OCI-LY1 (cell line): ENCODE results near the gene AGAP2.

Experiments used
- H2AFZ ChIP-seq: fragments of 200-600 bp; sonication (generic), shearing (Covaris generic); 2 replicates; pipeline ENCODE4 v1.6.0; 2014; ENCODE audit warnings: antibody characterized with exemption, mild to moderate bottlenecking, low read length
- H3F3A ChIP-seq: fragments of 200-600 bp; sonication (generic), shearing (Covaris generic); 2 replicates; pipeline ENCODE4 v1.6.0; 2014; ENCODE audit warnings: mild to moderate bottlenecking, antibody characterized with exemption, low read length, moderate library complexity; ENCODE audit not compliant: insufficient read depth
- H3K27ac ChIP-seq: fragments of 200-600 bp; sonication (generic); 2 replicates; pipeline ENCODE4 v1.5.1; 2014; ENCODE audit warnings: low read length, mixed run types, mild to moderate bottlenecking, low read depth; ENCODE audit not compliant: poor library complexity, severe bottlenecking
- H3K27me3 ChIP-seq: fragments of 200-600 bp; sonication (generic); 2 replicates; pipeline ENCODE4 v1.6.0; 2014; ENCODE audit warnings: antibody characterized with exemption, mild to moderate bottlenecking, low read length, moderate library complexity; ENCODE audit not compliant: insufficient read depth
- H3K36me3 ChIP-seq: fragments of 200-600 bp; sonication (generic); 2 replicates; pipeline ENCODE4 v1.6.1; 2014; ENCODE audit warnings: mild to moderate bottlenecking, antibody characterized with exemption, low read length, moderate library complexity, mixed read lengths; ENCODE audit not compliant: insufficient read depth
- H3K4me1 ChIP-seq: fragments of 200-600 bp; sonication (generic); 2 replicates; pipeline ENCODE4 v1.5.1; 2014; ENCODE audit warnings: mild to moderate bottlenecking, low read length, moderate library complexity; ENCODE audit not compliant: insufficient read depth, severe bottlenecking
- H3K4me2 ChIP-seq: fragments of 200-600 bp; sonication (generic), shearing (Covaris generic); 2 replicates; pipeline ENCODE4 v1.6.1; 2014; ENCODE audit warnings: low read length
- H3K4me3 ChIP-seq: fragments of 200-600 bp; sonication (generic); 2 replicates; pipeline ENCODE4 v1.5.1; 2014; ENCODE audit warnings: low read length, low read depth, mild to moderate bottlenecking, mixed read lengths; ENCODE audit not compliant: poor library complexity, severe bottlenecking
- H3K79me2 ChIP-seq: fragments of 200-600 bp; shearing (Covaris generic); 2 replicates; pipeline ENCODE4 v1.6.1; 2016; ENCODE audit warnings: mixed run types, low read length, mixed read lengths; ENCODE audit not compliant: insufficient read depth
- H3K9ac ChIP-seq: fragments of 200-600 bp; sonication (generic), shearing (Covaris generic); 2 replicates; pipeline ENCODE4 v1.6.1; 2014; ENCODE audit warnings: mild to moderate bottlenecking, low read length, mixed read lengths
- H3K9me2 ChIP-seq: fragments of 200-600 bp; sonication (generic), shearing (Covaris generic); 2 replicates; pipeline ENCODE4 v1.6.1; 2014; ENCODE audit warnings: low read depth, mild to moderate bottlenecking, low read length, mixed read lengths
- H3K9me3 ChIP-seq: fragments of 200-600 bp; shearing (Covaris generic); 2 replicates; pipeline ENCODE4 v1.6.1; 2014; ENCODE audit warnings: low read length, mixed read lengths
- H4K20me1 ChIP-seq: fragments of 200-600 bp; sonication (generic), shearing (Covaris generic); 2 replicates; pipeline ENCODE4 v1.6.0; 2016; ENCODE audit warnings: mild to moderate bottlenecking, low read length; ENCODE audit not compliant: insufficient read depth
- CTCF ChIP-seq: fragments of 200-600 bp; sonication (generic), shearing (Covaris generic); IDR thresholded peaks from 2 replicates; pipeline ENCODE4 v1.5.1; 2017; ENCODE audit warnings: mild to moderate bottlenecking, antibody characterized with exemption, low read length, moderate library complexity, mixed read lengths
- EZH2 ChIP-seq: fragments of 200-600 bp; sonication (generic), shearing (Covaris generic); IDR thresholded peaks from 2 replicates; pipeline ENCODE4 v1.8.0; 2017; ENCODE audit warnings: borderline replicate concordance, mixed run types, mild to moderate bottlenecking, antibody characterized with exemption, low read length, moderate library complexity, mixed read lengths

AGAP2 gene

GRCh38 chr12:57767305-57767698 is 28.8 kb upstream of the AGAP2 start:
- Histone ChIP-seq H4K20me1 (no peaks in the 10 kb centered on the region), H3K4me3 (no peak overlapping the region), H3K9me3 (no peaks in the 10 kb centered on the region), H3K4me2 (no peak overlapping the region), H3K4me1 (peaks cover 30% of the 10 kb centered on the region), H3K9me2 (no peaks in the 10 kb centered on the region), H3F3A (no peaks in the 10 kb centered on the region), H3K27ac (no peak overlapping the region), H3K79me2 (no peaks in the 10 kb centered on the region), H3K9ac (no peak overlapping the region), H2AFZ (no peak overlapping the region), H3K27me3 (peaks cover 24% of the 10 kb centered on the region), H3K36me3 (peaks cover 35% of the 10 kb centered on the region)
- TF ChIP-seq CTCF (no peak), EZH2 (no peak)

- H3K79me2 ChIP-seq, result no peaks in the 10 kb centered on the region
- no peak within 1 kb of the TSS for H3K9ac ChIP-seq
- H2AFZ ChIP-seq, result no peak within 1 kb of the TSS
- peaks cover 35% of the 10 kb centered on the region for H3K36me3 ChIP-seq
- no peak within 1 kb of the TSS for H3K4me2 ChIP-seq
- no peaks in the 10 kb centered on the region for H3F3A ChIP-seq
- H3K9me3 ChIP-seq, result no peaks in the 10 kb centered on the region
- peaks cover 28% of the 10 kb centered on the region for H3K4me1 ChIP-seq
- no peak for TF ChIP-seq EZH2
- TF ChIP-seq CTCF, result no peak
- no peak within 1 kb of the TSS for H3K4me3 ChIP-seq
- H3K27ac ChIP-seq, result no peak within 1 kb of the TSS
- no peaks in the 10 kb centered on the region for H4K20me1 ChIP-seq
- H3K27me3 ChIP-seq, result peaks cover 24% of the 10 kb centered on the region
- H3K9me2 ChIP-seq, result no peaks in the 10 kb centered on the region
Measured at GRCh38 chr12:57766464-57767304, 28.1 kb upstream of the AGAP2 start, which contains the start of gene CYP27B1. TSS of gene CYP27B1 (minus strand) at chr12:57767078. CDS start at chr12:57767041, 37 bp downstream.

GRCh38 chr12:57765698-57766463 is 27.3 kb upstream of the AGAP2 start:
- Histone ChIP-seq H3K36me3 (peaks cover 35% of the 10 kb centered on the region), H3K9me3 (no peaks in the 10 kb centered on the region), H3K9ac (no peak overlapping the region), H3K9me2 (no peaks in the 10 kb centered on the region), H2AFZ (no peak overlapping the region), H3K4me1 (peaks cover 22% of the 10 kb centered on the region), H3K4me2 (peak overlapping the region; percentile 66; the same call in 1 of the 2 replicates), H3K79me2 (no peaks in the 10 kb centered on the region), H3F3A (no peaks in the 10 kb centered on the region), H3K4me3 (peak overlapping the region; percentile 47), H3K27me3 (peaks cover 24% of the 10 kb centered on the region), H3K27ac (no peak overlapping the region), H4K20me1 (no peaks in the 10 kb centered on the region)
- no peak for TF ChIP-seq CTCF
- TF ChIP-seq EZH2, result no peak
